Pancreas (tissue), 10 donors: ENCODE measurements around the gene FBXO48. TPM values are rescaled to one million over a fixed set of nuclear protein-coding genes. Genes with fewer than 3 reads are reported as not detected.
A peak's percentile ranks its signal among the peaks of the same experiment; 100 is the strongest.

Experiments
- ATAC-seq, 4 donors: fragments of 200-7000 bp; cut with Tn5 transposase; one replicate each; pipeline versions ENCODE4 v1.8.0 to v1.9.1; 2020; ENCODE audit warnings: mild to moderate bottlenecking in 4 of 4, moderate library complexity in 4 of 4
- DNase-seq, 6 donors: peaks; one replicate each; pipeline ENCODE4 v3.0.0-alpha.2; 2020
- FAIRE-seq: peaks from 2 replicates; lab custom pipeline; 2012; peaks lifted over from hg19 to GRCh38; lab: Jason Lieb, UNC
- H3K27ac ChIP-seq, 4 donors: fragments of 200-600 bp; sonication (generic); 1 replicate in 3 of 4; 2 replicates in 1 of 4; pipeline versions ENCODE4 v1.5.0 to v1.8.0; 2020
- H3K27me3 ChIP-seq, 4 donors: fragments of 200-600 bp; one replicate each; pipeline ENCODE4 v1.8.0; 2021
- H3K36me3 ChIP-seq, 3 donors: fragments of 200-600 bp; sonication (generic) in 1 of 3; one replicate each; pipeline versions ENCODE4 v1.5.0 to v1.8.0; 2020 to 2021
- H3K4me1 ChIP-seq, 3 donors: fragments of 200-600 bp; one replicate each; pipeline ENCODE4 v1.8.0; 2021
- H3K4me3 ChIP-seq, 4 donors: fragments of 200-600 bp; sonication (generic) in 2 of 4; one replicate each; pipeline versions ENCODE4 v1.5.0 to v1.8.0; 2020 to 2021
- H3K9me3 ChIP-seq, 4 donors: fragments of 200-600 bp; one replicate each; pipeline ENCODE4 v1.8.0; 2021
- WGBS, 2 donors: extraction: QIAGEN DNeasy Blood & Tissue Kit; methylation state at CpG; one replicate each; pipeline ENCODE4 v1.1.7; 2013; 5-methylcytosine and 5-hydroxymethylcytosine counted together
- intact Hi-C, 3 donors: fragments of 100-400 bp; cut with DNase I; formaldehyde crosslinking; loops; one replicate each; pipeline versions ENCODE4 v1.11.1 to v1.14.2; 2022
- polyA plus RNA-seq, 2 donors: library from polyadenylated mRNA; stranded (reverse); fragments of 200-250 nt; gene quantifications; one replicate each; pipeline ENCODE4 v1.2.3, GENCODE V29; 2013
- total RNA-seq, 6 donors: library from RNA; stranded (reverse); fragmentation: NEBNext Ultra II Directional in 4 of 6; extraction: Animal tissue kit (Norgen Biotek cat#: 25700) in 4 of 6; gene quantifications; one replicate each; pipeline versions ENCODE4 v1.2.1 to v1.2.4, GENCODE V29; 2021 to 2023
- TF ChIP-seq, protein P1 (sequence below), 4 donors: fragments of 200-600 bp; sonication (generic) in 3 of 4; IDR thresholded peaks; one replicate each; pipeline versions ENCODE4 v1.5.0 to v1.8.0; 2021; ENCODE audit warnings: antibody characterized with exemption in 4 of 4
- donor health status: healthy with polysubstance abuse.
- donor health status: DM: no; HTN: no; CAD: no; lungs with moderate emphysema.
- donor health status: DM: no; HTN: no; CAD: no.
- donor health status: control.
- donor health status: control.
- donor health status: Bipolar disorder and iron deficiency.
- donor health status: DM: yes; HTN: yes; CAD: no.
- donor health status: DM: no; HTN: no; CAD: no.
- donor health status: DM: no; HTN: no; CAD: no.
- donor health status: DM: yes; HTN: yes; CAD: no.

The FBXO48 gene
- total and polyA plus RNA-seq, 8 donors, result 0.46 to 1.1 (median 0.70) TPM

DNA sequence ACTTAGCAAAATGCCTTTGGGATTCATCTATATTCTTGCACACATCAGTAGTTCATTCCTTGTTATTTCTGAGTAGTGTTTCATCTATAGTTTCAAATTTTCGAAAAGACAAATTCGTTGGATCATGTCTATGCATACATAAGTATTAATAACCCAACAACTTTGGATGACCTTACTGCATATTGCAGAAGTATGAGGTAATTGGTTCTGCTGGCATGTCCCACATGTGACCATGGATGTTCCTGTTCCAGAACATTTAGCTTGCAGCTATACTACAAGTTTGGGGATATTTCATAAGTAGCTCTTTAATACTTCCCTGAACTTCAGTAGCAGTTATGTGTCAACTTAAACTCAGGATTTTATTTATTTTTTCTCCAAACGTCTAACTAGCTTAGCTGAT lies 45.2 kb upstream of the FBXO48 start:
- Histone ChIP-seq H3K4me3 (no peak overlapping the region), H3K27ac (no peak overlapping the region), H3K36me3 (no peaks in the 10 kb centered on the region), H3K27me3 (no peaks in the 10 kb centered on the region), H3K9me3 (no peaks in the 10 kb centered on the region), H3K4me1 (peaks cover 0 to 4% (median 0%) of the 10 kb centered on the region in 3 donors)
- TF ChIP-seq, protein P1, sequence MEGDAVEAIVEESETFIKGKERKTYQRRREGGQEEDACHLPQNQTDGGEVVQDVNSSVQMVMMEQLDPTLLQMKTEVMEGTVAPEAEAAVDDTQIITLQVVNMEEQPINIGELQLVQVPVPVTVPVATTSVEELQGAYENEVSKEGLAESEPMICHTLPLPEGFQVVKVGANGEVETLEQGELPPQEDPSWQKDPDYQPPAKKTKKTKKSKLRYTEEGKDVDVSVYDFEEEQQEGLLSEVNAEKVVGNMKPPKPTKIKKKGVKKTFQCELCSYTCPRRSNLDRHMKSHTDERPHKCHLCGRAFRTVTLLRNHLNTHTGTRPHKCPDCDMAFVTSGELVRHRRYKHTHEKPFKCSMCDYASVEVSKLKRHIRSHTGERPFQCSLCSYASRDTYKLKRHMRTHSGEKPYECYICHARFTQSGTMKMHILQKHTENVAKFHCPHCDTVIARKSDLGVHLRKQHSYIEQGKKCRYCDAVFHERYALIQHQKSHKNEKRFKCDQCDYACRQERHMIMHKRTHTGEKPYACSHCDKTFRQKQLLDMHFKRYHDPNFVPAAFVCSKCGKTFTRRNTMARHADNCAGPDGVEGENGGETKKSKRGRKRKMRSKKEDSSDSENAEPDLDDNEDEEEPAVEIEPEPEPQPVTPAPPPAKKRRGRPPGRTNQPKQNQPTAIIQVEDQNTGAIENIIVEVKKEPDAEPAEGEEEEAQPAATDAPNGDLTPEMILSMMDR (IDR thresholded peaks at IDR 0.05), result no peak
- DNase-seq (no peak), ATAC-seq (peak in 1 of 4 donors; percentile 14), FAIRE-seq (no peak)
- intact Hi-C loops, result no loop called here
- WGBS, 2 donors, result 69 to 70% methylated on average over 3 of the region's 3 CpGs

DNA sequence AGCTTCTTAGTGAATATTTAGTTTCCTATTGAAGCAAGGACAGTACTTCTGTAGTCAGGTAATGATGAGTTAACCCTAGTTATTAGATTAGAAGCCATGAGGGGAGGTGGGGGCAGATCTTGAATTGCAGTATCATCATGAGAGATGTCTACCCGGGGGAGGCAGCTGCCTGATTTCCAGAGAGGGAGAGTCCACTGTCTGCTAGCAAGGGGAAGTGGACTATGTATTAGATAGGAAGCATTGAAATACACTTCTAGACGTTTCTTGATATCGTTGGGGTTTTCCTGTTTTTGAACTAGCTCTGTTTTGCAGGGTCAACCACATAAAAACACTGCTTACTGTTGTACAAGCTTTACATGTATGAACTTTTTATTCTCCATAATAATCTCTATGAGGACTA lies 39.1 kb upstream of the FBXO48 start:
- TF ChIP-seq, protein P1 (IDR thresholded peaks at IDR 0.05), result no peak
- WGBS, 2 donors, result 78 to 87% methylated on average over 3 of the region's 3 CpGs
- Histone ChIP-seq H3K9me3 (no peaks in the 10 kb centered on the region), H3K4me1 (no peaks in the 10 kb centered on the region), H3K27me3 (no peaks in the 10 kb centered on the region), H3K36me3 (no peaks in the 10 kb centered on the region), H3K27ac (no peak overlapping the region), H3K4me3 (no peak overlapping the region)
- no peak for FAIRE-seq
- ATAC-seq, result no peak
- intact Hi-C loops, result no loop called here
- no peak for DNase-seq

DNA sequence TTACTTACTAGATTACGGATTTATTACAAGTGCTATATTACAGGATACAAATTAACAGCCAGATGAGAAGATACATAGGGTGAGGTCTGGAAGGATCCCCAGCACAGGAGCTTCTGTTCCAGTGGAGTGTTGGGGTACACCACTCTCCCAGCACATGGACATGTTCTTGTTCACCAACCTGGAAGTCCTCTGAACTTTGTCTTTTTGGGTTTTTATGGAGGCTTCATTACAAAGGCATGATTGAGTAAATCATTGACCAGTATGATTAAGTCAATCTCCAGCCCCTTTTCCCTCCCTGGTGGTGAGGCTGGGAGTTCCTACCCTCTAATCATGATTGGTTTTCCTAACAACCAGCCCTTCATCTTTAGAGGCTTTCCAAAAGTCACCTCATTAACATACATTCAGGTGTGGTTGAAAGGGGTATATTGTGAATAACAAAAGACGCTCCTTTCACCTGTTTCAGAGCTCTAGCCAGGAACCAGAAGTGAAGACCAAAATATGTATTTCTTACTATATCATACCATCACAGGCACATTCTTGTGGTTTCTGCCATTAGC lies 38.6 kb upstream of the FBXO48 start:
- Histone ChIP-seq H3K9me3 (no peaks in the 10 kb centered on the region), H3K4me3 (no peak overlapping the region), H3K4me1 (no peaks in the 10 kb centered on the region), H3K27ac (no peak overlapping the region), H3K36me3 (no peaks in the 10 kb centered on the region), H3K27me3 (no peaks in the 10 kb centered on the region)
- no peak for ATAC-seq
- DNase-seq, result no peak
- WGBS, 2 donors, result 92 to 97% methylated on average over 2 of the region's 2 CpGs
- no peak for FAIRE-seq
- TF ChIP-seq, protein P1 (IDR thresholded peaks at IDR 0.05), result no peak
- intact Hi-C loops, result no loop called here

DNA sequence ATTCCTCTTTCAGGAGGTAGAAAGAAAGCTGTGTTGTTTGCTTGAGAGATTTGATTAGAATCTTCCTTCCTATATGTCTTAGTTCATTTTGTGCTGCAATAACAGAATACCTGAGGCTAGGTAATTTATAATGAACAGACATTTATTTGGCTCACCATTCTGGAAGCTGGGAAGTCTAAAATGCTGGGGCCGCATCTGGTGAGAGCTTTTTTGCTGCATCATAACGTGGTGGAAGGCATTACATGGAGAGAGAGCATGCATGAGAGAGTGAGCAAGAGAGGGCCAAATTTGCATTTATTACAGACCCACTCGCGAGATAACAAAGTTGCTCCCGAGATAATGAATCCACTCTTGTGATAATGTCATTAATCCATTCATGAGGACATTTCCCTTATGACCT lies 34.7 kb upstream of the FBXO48 start:
- whole genome bisulfite sequencing, 2 donors, result 54 to 55% methylated on average over 5 of the region's 5 CpGs

DNA sequence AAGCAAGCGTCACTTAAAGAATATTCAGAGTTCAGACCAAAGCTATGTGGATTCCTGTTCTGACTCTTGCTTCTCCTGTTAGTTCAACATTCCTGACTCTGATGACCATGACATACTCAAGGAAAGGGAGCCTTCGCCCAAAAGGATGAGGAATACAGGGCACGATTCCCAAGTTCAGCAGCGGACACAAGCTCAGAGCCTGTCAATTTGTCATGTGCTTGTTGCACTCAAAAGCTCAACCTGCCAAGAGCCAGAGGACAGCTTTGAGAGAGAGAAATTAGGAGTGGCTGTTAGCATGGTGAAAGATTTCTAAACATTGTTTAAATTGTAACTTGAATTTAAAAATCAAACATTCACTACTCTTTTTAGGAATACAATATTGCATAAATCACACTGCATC lies 33.6 kb upstream of the FBXO48 start:
- TF ChIP-seq, protein P1 (IDR thresholded peaks at IDR 0.05), result no peak
- no peak for ATAC-seq
- intact Hi-C loops, result no loop called here
- no peak for DNase-seq
- Histone ChIP-seq H3K4me1 (no peaks in the 10 kb centered on the region), H3K27me3 (no peaks in the 10 kb centered on the region), H3K36me3 (no peaks in the 10 kb centered on the region), H3K4me3 (no peak overlapping the region), H3K27ac (no peak overlapping the region), H3K9me3 (no peaks in the 10 kb centered on the region)
- 88 to 89% methylated on average over 4 of the region's 4 CpGs for WGBS, 2 donors
- no peak for FAIRE-seq

More for the DNA sequence above, 34.7 kb upstream of the FBXO48 start:
- H3K4me3 ChIP-seq, result no peak overlapping the region
- no peaks in the 10 kb centered on the region for H3K36me3 ChIP-seq
- no peaks in the 10 kb centered on the region for H3K9me3 ChIP-seq
- H3K27me3 ChIP-seq, result no peaks in the 10 kb centered on the region
- intact Hi-C loops, result no loop called here
- H3K4me1 ChIP-seq, result no peaks in the 10 kb centered on the region
- no peak overlapping the region for H3K27ac ChIP-seq
- TF ChIP-seq, protein P1 (IDR thresholded peaks at IDR 0.05), result no peak
- DNase-seq, result no peak
- no peak for FAIRE-seq
- ATAC-seq, result no peak
